Stimulated activated CD4-positive, alpha-beta T cell treated with anti-CD3 and anti-CD28 coated beads, TNF-alpha, amount 100 ng/mL, for 48 hours (primary cell): ENCODE data around the gene KRTAP29-1.

Experiments
- DNase-seq, 3 donors: peaks; one replicate each; pipeline ENCODE4 v3.0.0-alpha.2; 2020; ENCODE audit warnings: low read depth in 3 of 3

KRTAP29-1 gene

DNA sequence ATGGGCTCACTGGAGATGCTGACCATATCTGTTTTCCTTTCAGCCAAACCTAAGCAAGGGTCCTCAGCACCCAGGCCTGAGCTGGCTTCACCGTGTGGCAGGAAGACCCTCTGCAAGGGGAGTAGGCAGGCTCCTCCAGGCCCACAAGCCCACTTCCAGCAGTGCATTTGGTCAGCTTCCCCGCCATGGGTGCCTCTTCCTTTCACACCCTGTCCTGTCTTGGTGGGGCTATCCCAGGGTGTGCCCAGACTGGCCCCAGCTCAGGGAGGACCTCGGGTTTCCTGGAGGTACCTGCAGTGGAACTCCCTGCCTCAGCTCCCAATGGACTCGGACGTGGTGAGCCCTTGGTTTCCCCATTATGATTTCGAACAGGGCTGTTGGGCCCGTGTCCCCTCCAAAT, 25.6 kb upstream of the KRTAP29-1 start:
- no peak for DNase-seq

- no peak for DNase-seq
Observed at GRCh38 chr17:41327411-41328120, 24.9 kb upstream of the KRTAP29-1 start.

GRCh38 chr17:41326173-41327145, 23.8 kb upstream of the KRTAP29-1 start:
- no peak for DNase-seq

- DNase-seq, result no peak
Observed at GRCh38 chr17:41325611-41326010, 23.0 kb upstream of the KRTAP29-1 start.

- no peak for DNase-seq
Observed at GRCh38 chr17:41325126-41325525, 22.5 kb upstream of the KRTAP29-1 start.

- no peak for DNase-seq
Observed at GRCh38 chr17:41324180-41325075, 21.8 kb upstream of the KRTAP29-1 start.

GRCh38 chr17:41322903-41323895, 20.5 kb upstream of the KRTAP29-1 start:
- no peak for DNase-seq

- no peak for DNase-seq
Observed at GRCh38 chr17:41322094-41322902, 19.6 kb upstream of the KRTAP29-1 start.

DNA sequence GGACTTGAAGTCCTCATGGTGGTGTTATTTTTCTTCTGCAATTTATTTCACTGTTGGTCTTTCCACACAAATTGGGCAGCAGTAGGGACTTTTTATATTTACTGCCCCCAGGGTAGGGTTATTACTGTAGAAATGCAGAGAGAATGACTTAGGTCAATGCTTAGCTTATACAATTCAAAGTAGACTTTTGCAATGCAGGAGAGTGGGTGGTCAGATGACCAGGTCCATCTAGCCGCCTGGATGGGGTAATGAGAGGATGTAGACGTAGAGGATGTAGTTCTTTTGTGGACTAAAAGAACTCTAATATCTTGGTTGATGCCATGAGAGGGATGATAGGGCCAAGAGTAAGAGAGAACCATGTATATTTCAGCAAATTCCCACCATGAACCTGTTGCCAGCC, 15.6 kb upstream of the KRTAP29-1 start:
- no peak for DNase-seq

DNA sequence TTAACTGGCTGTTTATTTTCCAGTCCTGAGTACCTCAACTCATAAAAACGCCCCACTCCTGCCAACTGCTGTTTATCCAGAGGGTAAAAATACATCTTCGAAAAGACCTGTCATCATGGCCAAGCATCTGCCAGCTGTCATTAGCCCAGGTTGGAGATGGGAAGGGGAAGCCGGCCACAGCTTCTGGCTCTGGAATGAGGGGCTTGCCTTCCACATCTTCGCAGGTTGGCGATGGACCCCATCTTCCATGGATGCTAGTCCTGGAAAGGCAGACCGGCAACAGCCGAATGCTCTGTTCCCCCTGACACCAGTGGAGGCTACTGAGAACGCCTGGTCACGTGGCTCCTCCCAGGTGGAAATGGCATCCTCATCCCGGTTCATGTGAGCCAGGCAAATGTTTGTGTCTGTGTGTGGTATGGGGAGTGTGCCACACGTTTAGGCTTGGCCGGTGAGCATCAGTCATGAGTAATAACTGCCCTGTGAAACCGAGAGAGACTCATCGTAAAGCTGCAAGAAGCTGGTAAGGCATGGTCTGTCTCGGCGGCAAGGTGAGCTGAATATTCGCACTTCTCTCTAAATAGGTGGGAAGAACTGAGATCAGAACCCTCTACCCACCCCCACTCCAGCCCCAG, 13.3 kb upstream of the KRTAP29-1 start:
- no peak for DNase-seq

GRCh38 chr17:41315204-41315794, 12.6 kb upstream of the KRTAP29-1 start, which contains the start of gene KRTAP17-1:
Gene KRTAP17-1 (minus strand): TSS chr17:41315710. CDS start chr17:41315650, 60 bp downstream.
- DNase-seq, result no peak

DNA sequence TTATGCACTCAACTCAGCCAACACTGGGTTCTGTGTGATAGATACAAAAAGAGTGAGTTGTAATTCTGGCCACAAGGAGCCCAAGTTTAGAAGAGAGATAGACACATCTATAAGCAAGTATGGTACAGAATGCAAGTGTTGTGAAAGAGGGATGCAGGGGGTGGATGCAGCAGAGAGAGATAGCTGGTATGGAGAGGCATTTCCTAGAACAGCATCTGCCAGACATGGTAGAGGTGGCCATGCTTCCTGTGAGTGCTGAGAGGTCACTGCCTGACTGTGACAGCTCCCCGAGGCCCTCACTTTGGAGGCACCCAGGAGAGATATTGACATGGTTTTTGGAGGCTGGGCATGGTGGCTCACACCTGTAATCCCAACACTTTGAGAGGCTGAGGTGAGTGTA, 8.5 kb upstream of the KRTAP29-1 start:
- no peak for DNase-seq

GRCh38 chr17:41308918-41309359, 6.3 kb upstream of the KRTAP29-1 start, which contains the start of gene KRTAP16-1:
Gene KRTAP16-1 (minus strand): TSS chr17:41309309. CDS start chr17:41309253, 56 bp downstream.
- DNase-seq, result peak in 1 of 3 donors; percentile 16

DNA sequence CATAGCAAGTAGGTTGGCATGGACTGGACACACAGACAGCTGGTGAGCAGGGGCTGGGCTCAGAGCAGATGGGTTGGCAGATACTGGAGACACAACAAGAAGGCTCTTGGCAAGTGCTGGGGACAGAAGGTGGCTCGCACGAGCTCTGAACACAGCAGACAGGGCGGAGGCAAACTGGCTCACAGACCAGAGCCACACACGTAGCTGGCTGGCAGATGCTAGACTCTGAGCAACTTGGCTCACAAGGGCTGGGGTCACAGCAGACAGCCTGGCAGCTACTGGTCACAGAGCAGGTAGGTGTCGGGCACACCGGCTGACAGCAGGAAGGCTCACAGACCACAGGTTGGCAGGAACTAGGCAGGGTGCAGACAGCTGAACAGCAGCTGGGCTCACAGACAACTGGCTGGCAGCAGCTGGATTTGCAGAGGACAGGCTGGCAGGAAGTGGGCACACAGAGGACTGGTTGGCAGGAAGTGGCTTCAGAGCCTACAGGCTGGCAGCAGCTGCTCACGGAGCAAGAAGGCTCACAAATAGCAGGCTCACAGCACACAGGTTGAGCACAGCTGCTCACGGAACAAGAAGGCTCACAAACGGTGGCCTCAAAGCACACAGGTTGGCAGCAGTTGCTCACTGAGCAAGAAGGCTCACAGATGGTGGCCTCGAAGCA, 5.7 kb upstream of the KRTAP29-1 start:
- DNase-seq, result peak in 2 of 3 donors; percentile 16 to 19

- no peak for DNase-seq
Observed at GRCh38 chr17:41307647-41308046, 5.0 kb upstream of the KRTAP29-1 start.

DNA sequence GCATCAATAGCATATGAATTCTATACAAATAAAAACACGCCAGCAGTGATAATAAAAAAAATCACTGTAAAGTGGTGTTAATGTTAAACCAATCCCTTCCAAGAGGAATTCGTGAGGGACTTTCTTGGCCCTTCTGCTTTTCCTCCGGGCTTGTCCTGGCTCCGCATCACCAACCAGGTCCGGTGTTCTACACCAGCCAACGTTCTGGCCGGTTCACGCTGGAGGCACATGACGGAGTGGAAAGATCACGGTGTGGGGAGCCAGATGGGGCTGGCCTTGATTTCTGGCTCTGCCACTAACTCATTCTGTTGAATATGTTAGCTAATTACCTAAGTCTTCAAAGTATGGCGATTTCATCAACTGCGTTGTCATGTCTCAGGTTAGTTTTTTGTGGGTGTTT, 1.4 kb upstream of the KRTAP29-1 start:
- DNase-seq, result no peak

GRCh38 chr17:41302981-41303380, 330 bp upstream of the KRTAP29-1 start:
- no peak for DNase-seq
